ENCODE results near the gene FBXL13.
"Not testable (repeated sequence)": the region's sequence is repeated elsewhere in the genome, so short reads cannot be mapped to it uniquely, and the experiment has no call there.

DNA sequence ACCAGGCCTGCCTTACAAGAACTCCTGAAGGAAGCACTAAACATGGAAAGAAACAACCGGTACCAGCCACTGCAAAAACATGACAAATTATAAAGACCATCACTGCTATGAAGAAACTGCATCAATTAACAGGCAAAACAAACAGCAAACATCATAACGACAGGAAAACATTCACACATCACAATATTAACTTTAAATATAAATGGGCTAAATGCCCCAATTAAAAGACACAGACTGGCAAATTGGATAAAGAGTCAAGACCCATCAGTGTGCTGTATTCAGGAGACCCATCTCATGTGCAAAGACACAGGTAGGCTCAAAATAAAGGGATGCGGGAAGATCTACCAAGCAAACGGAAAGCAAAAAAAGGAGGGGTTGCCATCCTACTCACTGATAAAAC, 120.2 kb downstream of the FBXL13 start:
- not testable (repeated sequence) for TF ChIP-seq CTCF (IDR thresholded peaks at IDR 0.05); POLR2A (IDR thresholded peaks at IDR 0.05; ENCODE audit: low read depth); POLR2AphosphoS5 (IDR thresholded peaks at IDR 0.05); EP300 (IDR thresholded peaks at IDR 0.05)
